Skeletal muscle cell (primary cell): ENCODE data around the gene SMIM27.
"Not testable (repeated sequence)": the region's sequence is repeated elsewhere in the genome, so short reads cannot be mapped to it uniquely, and the experiment has no call there.

Source experiments
- DNase-seq: peaks from one replicate; pipeline ENCODE4 v3.0.0-alpha.2; 2010; ENCODE audit warnings: low read depth
- H3K4me3 ChIP-seq: 2 replicates; pipeline ENCODE4 v1.5.1; 2011; ENCODE audit warnings: low read depth, mild to moderate bottlenecking, control low read depth, low read length, moderate library complexity

Gene SMIM27

GRCh38 chr9:32589083-32589723 is 37.1 kb downstream of the SMIM27 start:
- peak; percentile 17 for DNase-seq
- no peak overlapping the region for H3K4me3 ChIP-seq

- no peak for DNase-seq
- no peak overlapping the region for H3K4me3 ChIP-seq
These were observed 38.3 kb downstream of the SMIM27 start for GRCh38 chr9:32590476-32590875.

GRCh38 chr9:32590898-32591297 is 38.8 kb downstream of the SMIM27 start:
- no peak overlapping the region for H3K4me3 ChIP-seq
- DNase-seq, result no peak

GRCh38 chr9:32596096-32596865 is 44.2 kb downstream of the SMIM27 start:
- H3K4me3 ChIP-seq, result no peak overlapping the region

GRCh38 chr9:32596936-32597335 is 44.8 kb downstream of the SMIM27 start:
- no peak overlapping the region for H3K4me3 ChIP-seq
- no peak for DNase-seq

More at GRCh38 chr9:32596096-32596865, 44.2 kb downstream of the SMIM27 start:
- no peak for DNase-seq

- not testable (repeated sequence) for DNase-seq, H3K4me3 ChIP-seq
These were observed 46.9 kb downstream of the SMIM27 start for GRCh38 chr9:32599021-32599420.
